GM12878 (cell line): Measurements from ENCODE around the gene FOXD2. TPM values are rescaled to one million over a fixed set of nuclear protein-coding genes. Genes with fewer than 3 reads are reported as not detected.

ENCODE experiments used
- ATAC-seq: fragments of 200-7000 bp; cut with Tn5 transposase; 3 replicates; pipeline ENCODE4 v1.9.1; 2020; ENCODE audit warnings: mild to moderate bottlenecking, moderate library complexity
- BruUV-seq: library from RNA; stranded (reverse); fragments of 400-500 nt; replicated peaks from 2 replicates; lab custom pipeline; 2021; lab: Mats Ljungman, UMichigan
- CTCF ChIA-PET: fragments of 300-600 bp; sonication (Branson Sonifier 250); formaldehyde crosslinking; extraction: SDS; loops from one replicate; lab custom pipeline; 2021; ENCODE audit warnings: inconsistent platforms; lab: Yijun Ruan, JAX
- POLR2A ChIA-PET: fragments of 350-600 bp; formaldehyde crosslinking; extraction: SDS; loops from one replicate; lab custom pipeline; 2021; ENCODE audit warnings: inconsistent platforms; lab: Charles Lee
- RAD21 ChIA-PET: fragments of 300-600 bp; sonication (Branson Sonifier 250); formaldehyde crosslinking; loops from one replicate; lab custom pipeline; 2023; ENCODE audit warnings: antibody characterized with exemption; ENCODE audit not compliant: unreplicated experiment; lab: Charles Lee
- SMC1A ChIA-PET: fragments of 300-600 bp; sonication (Branson Sonifier 250); formaldehyde crosslinking; loops from one replicate; lab custom pipeline; 2023; ENCODE audit not compliant: unreplicated experiment, uncharacterized antibody; lab: Charles Lee
- DNase-seq: peaks from one replicate; pipeline ENCODE4 v3.0.0-alpha.2; 2011; ENCODE audit warnings: low read depth, low spot score
- FAIRE-seq: peaks from 3 replicates; lab custom pipeline; 2011; peaks lifted over from hg19 to GRCh38; lab: Jason Lieb, UNC
- H2AFZ ChIP-seq: 2 replicates; pipeline ENCODE4 v1.6.0; 2011; ENCODE audit warnings: low read depth, low read length, control low read depth; ENCODE audit not compliant: control insufficient read depth
- H3K27ac ChIP-seq: 2 replicates; pipeline ENCODE4 v1.5.1; 2011; ENCODE audit warnings: control low read depth; ENCODE audit not compliant: control insufficient read depth, insufficient read depth
- H3K27me3 ChIP-seq, 2 experiments: replicated peaks in 1 of 2; 2 replicates each; pipeline versions ENCODE4 v1.6.0 to v1.6.1; 2011; ENCODE audit warnings: low read length in 1 of 2; ENCODE audit not compliant: control insufficient read depth in 2 of 2, insufficient read depth in 2 of 2
- H3K36me3 ChIP-seq, 2 experiments: 2 replicates each; pipeline ENCODE4 v1.5.1; 2011; ENCODE audit warnings: low read length in 1 of 2; ENCODE audit not compliant: control insufficient read depth in 2 of 2, insufficient read depth in 2 of 2
- H3K4me1 ChIP-seq: 2 replicates; pipeline ENCODE4 v1.6.1; 2011; ENCODE audit warnings: mild to moderate bottlenecking, low read length, moderate library complexity, mixed read lengths; ENCODE audit not compliant: control insufficient read depth, insufficient read depth
- H3K4me2 ChIP-seq: 2 replicates; pipeline ENCODE4 v1.6.0; 2011; ENCODE audit warnings: control low read depth; ENCODE audit not compliant: control insufficient read depth, insufficient read depth
- H3K4me3 ChIP-seq: fragments of 200-600 bp; sonication (generic); 2 replicates; pipeline ENCODE4 v1.5.1; 2016
- H3K79me2 ChIP-seq: 2 replicates; pipeline ENCODE4 v1.6.0; 2011; ENCODE audit warnings: low read length; ENCODE audit not compliant: control insufficient read depth, insufficient read depth
- H3K9ac ChIP-seq: 2 replicates; pipeline ENCODE4 v1.8.0; 2011; ENCODE audit warnings: low read length, control low read depth, mixed read lengths; ENCODE audit not compliant: control insufficient read depth, insufficient read depth
- H3K9me3 ChIP-seq: replicated peaks from 3 replicates; pipeline ENCODE4 v1.5.1; 2011; ENCODE audit warnings: mild to moderate bottlenecking, low read length; ENCODE audit not compliant: control insufficient read depth, insufficient read depth
- H4K20me1 ChIP-seq: 2 replicates; pipeline ENCODE4 v1.6.0; 2011; ENCODE audit not compliant: control insufficient read depth, insufficient read depth
- RELA ChIP-seq: fragments of 450-650 bp; IDR thresholded peaks from 2 replicates; pipeline ENCODE4 v1.8.0; 2014; ENCODE audit warnings: borderline replicate concordance; ENCODE audit not compliant: partially characterized antibody
- TBL1XR1 ChIP-seq: IDR thresholded peaks from 2 replicates; pipeline ENCODE4 v1.6.1; 2012; ENCODE audit warnings: low read depth, low read length, improper control_type of control experiment
- WGBS: methylation state at CpG from one replicate; pipeline ENCODE4 v1.1.6; 2016; ENCODE audit warnings: low lambda C conversion rate; ENCODE audit not compliant: insufficient replicate concordance, insufficient coverage; ENCODE audit errors: missing lambda C conversion rate; 5-methylcytosine and 5-hydroxymethylcytosine counted together
- in situ Hi-C: fragments of 300-500 bp; cut with MboI; formaldehyde crosslinking; loops from 9 replicates; pipeline ENCODE4 v1.14.3; 2018; ENCODE audit warnings: mixed read lengths
- intact Hi-C: fragments of 100-400 bp; cut with micrococcal nuclease; formaldehyde crosslinking; loops from one replicate; pipeline ENCODE4 v1.14.2; 2022; ENCODE audit not compliant: unreplicated experiment
- polyA plus RNA-seq, 11 experiments: library from polyadenylated mRNA; depleted of rRNA in 4 of 11; unstranded in 6 of 11; stranded (reverse) in 5 of 11; fragments of >200 nt; fragmentation: Nextera tagmentation in 4 of 11; fragmentation: Illumina TruSeq in 1 of 11; extraction: Ambion mirVana in 4 of 11; extraction: Trizol in 1 of 11; gene quantifications; 1 replicate in 1 of 11; 2 replicates in 10 of 11; pipeline versions ENCODE4 v1.2.1 to v1.2.3, GENCODE V29; 2011 to 2016; ENCODE audit warnings: inconsistent platforms in 2 of 11, missing spikeins in 2 of 11, low read depth in 1 of 11
- total RNA-seq, 4 experiments: library from RNA; depleted of rRNA in 3 of 4; stranded (reverse); fragments of >200 nt in 3 of 4; fragmentation: Illumina TruSeq in 1 of 4; extraction: Trizol in 1 of 4; gene quantifications; 2 replicates each; pipeline versions ENCODE4 v1.2.1 to v1.2.3, GENCODE V29; 2013 to 2021
- TF ChIP-seq, protein P1 (sequence below): IDR thresholded peaks from 2 replicates; pipeline ENCODE4 v1.6.1; 2012; ENCODE audit warnings: mild to moderate bottlenecking, low read depth, low read length

FOXD2 gene
- total and polyA plus RNA-seq, 10 of the 15 experiments (the other 5 are each of a cell fraction or from before 2014, with no cell fraction given) = under 0.01 to 0.27 (median 0.04) TPM; not detected in 1

- ATAC-seq = no peak
- no peak for DNase-seq
- no peaks in the 10 kb centered on the region for H4K20me1 ChIP-seq
- FAIRE-seq = no peak
- WGBS = 62% methylated on average over 6 of the region's 6 CpGs
- BruUV-seq = no TSS peak
- SMC1A ChIA-PET = interaction anchor here (0.8 kb wide), 1 partner anchor 14 kb away, joined by 3 read pairs; no protein-coding TSS in a partner anchor
- TF ChIP-seq RELA = no peak
- TF ChIP-seq, protein P1, sequence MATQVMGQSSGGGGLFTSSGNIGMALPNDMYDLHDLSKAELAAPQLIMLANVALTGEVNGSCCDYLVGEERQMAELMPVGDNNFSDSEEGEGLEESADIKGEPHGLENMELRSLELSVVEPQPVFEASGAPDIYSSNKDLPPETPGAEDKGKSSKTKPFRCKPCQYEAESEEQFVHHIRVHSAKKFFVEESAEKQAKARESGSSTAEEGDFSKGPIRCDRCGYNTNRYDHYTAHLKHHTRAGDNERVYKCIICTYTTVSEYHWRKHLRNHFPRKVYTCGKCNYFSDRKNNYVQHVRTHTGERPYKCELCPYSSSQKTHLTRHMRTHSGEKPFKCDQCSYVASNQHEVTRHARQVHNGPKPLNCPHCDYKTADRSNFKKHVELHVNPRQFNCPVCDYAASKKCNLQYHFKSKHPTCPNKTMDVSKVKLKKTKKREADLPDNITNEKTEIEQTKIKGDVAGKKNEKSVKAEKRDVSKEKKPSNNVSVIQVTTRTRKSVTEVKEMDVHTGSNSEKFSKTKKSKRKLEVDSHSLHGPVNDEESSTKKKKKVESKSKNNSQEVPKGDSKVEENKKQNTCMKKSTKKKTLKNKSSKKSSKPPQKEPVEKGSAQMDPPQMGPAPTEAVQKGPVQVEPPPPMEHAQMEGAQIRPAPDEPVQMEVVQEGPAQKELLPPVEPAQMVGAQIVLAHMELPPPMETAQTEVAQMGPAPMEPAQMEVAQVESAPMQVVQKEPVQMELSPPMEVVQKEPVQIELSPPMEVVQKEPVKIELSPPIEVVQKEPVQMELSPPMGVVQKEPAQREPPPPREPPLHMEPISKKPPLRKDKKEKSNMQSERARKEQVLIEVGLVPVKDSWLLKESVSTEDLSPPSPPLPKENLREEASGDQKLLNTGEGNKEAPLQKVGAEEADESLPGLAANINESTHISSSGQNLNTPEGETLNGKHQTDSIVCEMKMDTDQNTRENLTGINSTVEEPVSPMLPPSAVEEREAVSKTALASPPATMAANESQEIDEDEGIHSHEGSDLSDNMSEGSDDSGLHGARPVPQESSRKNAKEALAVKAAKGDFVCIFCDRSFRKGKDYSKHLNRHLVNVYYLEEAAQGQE = peak; percentile 22; the same call in 1 of the 2 replicates
- no peak for TF ChIP-seq TBL1XR1
- TF ChIP-seq, all 136 proteins: peak for 1
- no peak overlapping the region for H3K4me3 ChIP-seq
- H3K4me2 ChIP-seq = no peak overlapping the region
- H3K27me3 ChIP-seq = peaks cover 5 to 8% of the 10 kb centered on the region in 2 experiments; a peak in 3 of 4 replicates
- no peaks in the 10 kb centered on the region for H3K4me1 ChIP-seq
- no peaks in the 10 kb centered on the region for H3K79me2 ChIP-seq
- in situ Hi-C loops = no loop called here
- CTCF ChIA-PET = interaction anchor here (0.7 to 2.4 kb wide), 3 partner anchors 13 to 308 kb away, joined by 5 to 11 read pairs (median 6); no protein-coding TSS in a partner anchor
- H3K36me3 ChIP-seq = no peaks in the 10 kb centered on the region
- intact Hi-C loops = no loop called here
- POLR2A ChIA-PET = no interaction called here
- no peaks in the 10 kb centered on the region for H3K9me3 ChIP-seq
- no peak overlapping the region for H3K9ac ChIP-seq
- RAD21 ChIA-PET = no interaction called here
- H2AFZ ChIP-seq = no peak overlapping the region
- H3K27ac ChIP-seq = no peak overlapping the region
Observed at GRCh38 chr1:47418681-47419325, 19.0 kb upstream of the FOXD2 start.
